OCI-LY1 (cell line): ENCODE results near the gene ANO2.

ENCODE experiments used
- H2AFZ ChIP-seq: fragments of 200-600 bp; sonication (generic), shearing (Covaris generic); 2 replicates; pipeline ENCODE4 v1.6.0; 2014; ENCODE audit warnings: antibody characterized with exemption, mild to moderate bottlenecking, low read length
- H3F3A ChIP-seq: fragments of 200-600 bp; sonication (generic), shearing (Covaris generic); 2 replicates; pipeline ENCODE4 v1.6.0; 2014; ENCODE audit warnings: mild to moderate bottlenecking, antibody characterized with exemption, low read length, moderate library complexity; ENCODE audit not compliant: insufficient read depth
- H3K27ac ChIP-seq: fragments of 200-600 bp; sonication (generic); 2 replicates; pipeline ENCODE4 v1.5.1; 2014; ENCODE audit warnings: low read length, mixed run types, mild to moderate bottlenecking, low read depth; ENCODE audit not compliant: poor library complexity, severe bottlenecking
- H3K27me3 ChIP-seq: fragments of 200-600 bp; sonication (generic); 2 replicates; pipeline ENCODE4 v1.6.0; 2014; ENCODE audit warnings: antibody characterized with exemption, mild to moderate bottlenecking, low read length, moderate library complexity; ENCODE audit not compliant: insufficient read depth
- H3K36me3 ChIP-seq: fragments of 200-600 bp; sonication (generic); 2 replicates; pipeline ENCODE4 v1.6.1; 2014; ENCODE audit warnings: mild to moderate bottlenecking, antibody characterized with exemption, low read length, moderate library complexity, mixed read lengths; ENCODE audit not compliant: insufficient read depth
- H3K4me1 ChIP-seq: fragments of 200-600 bp; sonication (generic); 2 replicates; pipeline ENCODE4 v1.5.1; 2014; ENCODE audit warnings: mild to moderate bottlenecking, low read length, moderate library complexity; ENCODE audit not compliant: insufficient read depth, severe bottlenecking
- H3K4me2 ChIP-seq: fragments of 200-600 bp; sonication (generic), shearing (Covaris generic); 2 replicates; pipeline ENCODE4 v1.6.1; 2014; ENCODE audit warnings: low read length
- H3K4me3 ChIP-seq: fragments of 200-600 bp; sonication (generic); 2 replicates; pipeline ENCODE4 v1.5.1; 2014; ENCODE audit warnings: low read length, low read depth, mild to moderate bottlenecking, mixed read lengths; ENCODE audit not compliant: poor library complexity, severe bottlenecking
- H3K79me2 ChIP-seq: fragments of 200-600 bp; shearing (Covaris generic); 2 replicates; pipeline ENCODE4 v1.6.1; 2016; ENCODE audit warnings: mixed run types, low read length, mixed read lengths; ENCODE audit not compliant: insufficient read depth
- H3K9ac ChIP-seq: fragments of 200-600 bp; sonication (generic), shearing (Covaris generic); 2 replicates; pipeline ENCODE4 v1.6.1; 2014; ENCODE audit warnings: mild to moderate bottlenecking, low read length, mixed read lengths
- H3K9me2 ChIP-seq: fragments of 200-600 bp; sonication (generic), shearing (Covaris generic); 2 replicates; pipeline ENCODE4 v1.6.1; 2014; ENCODE audit warnings: low read depth, mild to moderate bottlenecking, low read length, mixed read lengths
- H3K9me3 ChIP-seq: fragments of 200-600 bp; shearing (Covaris generic); 2 replicates; pipeline ENCODE4 v1.6.1; 2014; ENCODE audit warnings: low read length, mixed read lengths
- H4K20me1 ChIP-seq: fragments of 200-600 bp; sonication (generic), shearing (Covaris generic); 2 replicates; pipeline ENCODE4 v1.6.0; 2016; ENCODE audit warnings: mild to moderate bottlenecking, low read length; ENCODE audit not compliant: insufficient read depth
- CTCF ChIP-seq: fragments of 200-600 bp; sonication (generic), shearing (Covaris generic); IDR thresholded peaks from 2 replicates; pipeline ENCODE4 v1.5.1; 2017; ENCODE audit warnings: mild to moderate bottlenecking, antibody characterized with exemption, low read length, moderate library complexity, mixed read lengths
- EZH2 ChIP-seq: fragments of 200-600 bp; sonication (generic), shearing (Covaris generic); IDR thresholded peaks from 2 replicates; pipeline ENCODE4 v1.8.0; 2017; ENCODE audit warnings: borderline replicate concordance, mixed run types, mild to moderate bottlenecking, antibody characterized with exemption, low read length, moderate library complexity, mixed read lengths

The ANO2 gene

DNA sequence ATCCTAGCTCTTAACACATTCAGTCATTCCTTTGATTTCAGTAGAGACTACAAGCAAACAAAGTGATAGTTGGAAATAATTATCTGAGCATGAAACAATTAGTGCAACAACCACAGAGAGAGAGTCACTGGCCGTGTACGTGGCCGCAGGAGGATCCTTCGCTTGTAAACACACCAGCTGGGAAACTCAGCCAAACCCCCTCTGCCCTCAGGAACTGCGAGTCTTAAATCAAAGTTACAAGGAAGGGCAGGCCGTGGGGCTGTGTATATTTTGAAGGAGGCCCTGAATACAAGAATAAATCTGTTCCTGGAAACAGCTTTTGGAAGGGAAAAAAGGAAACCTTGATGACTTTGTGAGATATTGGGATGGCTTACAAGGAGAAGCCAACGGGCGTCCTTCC lies 164.5 kb downstream of the ANO2 start:
- Histone ChIP-seq H3K4me1 (no peaks in the 10 kb centered on the region), H3K27me3 (no peaks in the 10 kb centered on the region; the same call in 1 of the 2 replicates), H3K9me3 (no peaks in the 10 kb centered on the region), H3K4me3 (no peak overlapping the region), H3K4me2 (no peak overlapping the region), H3F3A (no peaks in the 10 kb centered on the region), H3K9me2 (no peaks in the 10 kb centered on the region), H3K36me3 (no peaks in the 10 kb centered on the region), H3K79me2 (no peaks in the 10 kb centered on the region), H3K9ac (no peak overlapping the region), H4K20me1 (no peaks in the 10 kb centered on the region), H3K27ac (no peak overlapping the region), H2AFZ (no peak overlapping the region)
- no peak for TF ChIP-seq EZH2
- TF ChIP-seq CTCF = no peak

- no peaks in the 10 kb centered on the region; the same call in 1 of the 2 replicates for H3K27me3 ChIP-seq
- no peak overlapping the region for H3K27ac ChIP-seq
- no peaks in the 10 kb centered on the region for H4K20me1 ChIP-seq
- no peak overlapping the region for H3K4me2 ChIP-seq
- no peaks in the 10 kb centered on the region for H3K36me3 ChIP-seq
- H3F3A ChIP-seq = no peaks in the 10 kb centered on the region
- H3K4me1 ChIP-seq = no peaks in the 10 kb centered on the region
- H3K79me2 ChIP-seq = no peaks in the 10 kb centered on the region
- H3K9me2 ChIP-seq = no peaks in the 10 kb centered on the region
- H3K4me3 ChIP-seq = no peak overlapping the region
- no peaks in the 10 kb centered on the region for H3K9me3 ChIP-seq
- H3K9ac ChIP-seq = no peak overlapping the region
- no peak for TF ChIP-seq CTCF
- no peak for TF ChIP-seq EZH2
- H2AFZ ChIP-seq = no peak overlapping the region
Observed at GRCh38 chr12:5779401-5779800, 165.7 kb downstream of the ANO2 start.

GRCh38 chr12:5778821-5779220 lies 166.2 kb downstream of the ANO2 start:
- no peak overlapping the region for H3K9ac ChIP-seq
- no peak overlapping the region for H3K4me3 ChIP-seq
- no peaks in the 10 kb centered on the region for H3K9me2 ChIP-seq
- no peaks in the 10 kb centered on the region for H4K20me1 ChIP-seq
- TF ChIP-seq CTCF (no peak), EZH2 (no peak)
- H3K27me3 ChIP-seq = no peaks in the 10 kb centered on the region; the same call in 1 of the 2 replicates
- no peaks in the 10 kb centered on the region for H3K79me2 ChIP-seq
- H3K27ac ChIP-seq = no peak overlapping the region
- H3K36me3 ChIP-seq = no peaks in the 10 kb centered on the region
- no peaks in the 10 kb centered on the region for H3K9me3 ChIP-seq
- no peak overlapping the region for H2AFZ ChIP-seq
- H3K4me2 ChIP-seq = no peak overlapping the region
- H3K4me1 ChIP-seq = no peaks in the 10 kb centered on the region
- no peaks in the 10 kb centered on the region for H3F3A ChIP-seq
